LNCaP clone FGC (cell line): ENCODE data around the gene CR1L.

ENCODE experiments used
- DNase-seq: peaks from one replicate; pipeline ENCODE4 v3.0.0-alpha.2; 2011; ENCODE audit warnings: low read depth
- H3K4me3 ChIP-seq: 2 replicates; pipeline ENCODE4 v1.5.1; 2011; ENCODE audit warnings: mild to moderate bottlenecking, low read depth, low read length, control low read depth
- CTCF ChIP-seq: IDR thresholded peaks from 2 replicates; pipeline ENCODE4 v1.5.1; 2012; ENCODE audit warnings: mild to moderate bottlenecking; ENCODE audit not compliant: control insufficient read depth, insufficient read depth; ENCODE audit errors: extremely low read depth

The CR1L gene

GRCh38 chr1:207649210-207649753, 4.3 kb downstream of the CR1L start:
- DNase-seq, result no peak
- no peak overlapping the region for H3K4me3 ChIP-seq
- no peak for TF ChIP-seq CTCF

GRCh38 chr1:207649865-207650580, 5.1 kb downstream of the CR1L start:
- no peak for DNase-seq
- no peak overlapping the region for H3K4me3 ChIP-seq
- no peak for TF ChIP-seq CTCF

GRCh38 chr1:207651583-207651982, 6.7 kb downstream of the CR1L start:
- no peak overlapping the region for H3K4me3 ChIP-seq
- no peak for TF ChIP-seq CTCF
- DNase-seq, result no peak

- H3K4me3 ChIP-seq, result no peak overlapping the region
- 0 out of 2 replicates have a peak, but pooled peaks have one; percentile 23 for TF ChIP-seq CTCF
- DNase-seq, result no peak
These were observed 9.4 kb downstream of the CR1L start for GRCh38 chr1:207654320-207654719.

GRCh38 chr1:207658408-207658807, 13.5 kb downstream of the CR1L start:
- DNase-seq, result no peak
- TF ChIP-seq CTCF, result no peak
- H3K4me3 ChIP-seq, result no peak overlapping the region

- TF ChIP-seq CTCF, result no peak
- no peak overlapping the region for H3K4me3 ChIP-seq
- no peak for DNase-seq
These were observed 14.1 kb downstream of the CR1L start for GRCh38 chr1:207658904-207659485.
